GM18519 (cell line): ENCODE measurements around the gene PAFAH1B1.
"Not testable (repeated sequence)": the region's sequence is repeated elsewhere in the genome, so short reads cannot be mapped to it uniquely, and the experiment has no call there.

Source experiments
- ATAC-seq: cut with Tn5 transposase; IDR thresholded peaks from one replicate; pipeline ENCODE4 v1.9.1; 2021; ENCODE audit warnings: mild to moderate bottlenecking, moderate library complexity; ENCODE audit not compliant: unreplicated experiment, low FRiP score

Gene PAFAH1B1

GRCh38 chr17:2631211-2631610, 37.8 kb downstream of the PAFAH1B1 start:
- no peak for ATAC-seq

GRCh38 chr17:2634361-2634960, 41.0 kb downstream of the PAFAH1B1 start:
- ATAC-seq, result no peak

- ATAC-seq, result no peak
Observed at GRCh38 chr17:2635241-2635640, 41.8 kb downstream of the PAFAH1B1 start.

GRCh38 chr17:2635675-2636074, 42.2 kb downstream of the PAFAH1B1 start:
- ATAC-seq, result no peak

- no peak for ATAC-seq
Observed at GRCh38 chr17:2636169-2636930, 42.9 kb downstream of the PAFAH1B1 start.

GRCh38 chr17:2637422-2637821, 44.0 kb downstream of the PAFAH1B1 start:
- no peak for ATAC-seq

- no peak for ATAC-seq
Observed at GRCh38 chr17:2644971-2645370, 51.5 kb downstream of the PAFAH1B1 start.

- no peak for ATAC-seq
Observed at GRCh38 chr17:2647957-2648356, 54.5 kb downstream of the PAFAH1B1 start.

GRCh38 chr17:2649191-2649590, 55.7 kb downstream of the PAFAH1B1 start:
- no peak for ATAC-seq

- not testable (repeated sequence) for ATAC-seq
Observed at GRCh38 chr17:2652911-2653310, 59.5 kb downstream of the PAFAH1B1 start.

- ATAC-seq, result no peak
Observed at GRCh38 chr17:2655546-2655945, 62.1 kb downstream of the PAFAH1B1 start.

- ATAC-seq, result no peak
Observed at GRCh38 chr17:2656283-2656682, 62.8 kb downstream of the PAFAH1B1 start.

- ATAC-seq, result not testable (repeated sequence)
Observed at GRCh38 chr17:2659337-2659736, 65.9 kb downstream of the PAFAH1B1 start.

- ATAC-seq, result not testable (repeated sequence)
Observed at GRCh38 chr17:2660410-2660809, 67.0 kb downstream of the PAFAH1B1 start.

GRCh38 chr17:2672026-2672425, 78.6 kb downstream of the PAFAH1B1 start:
- ATAC-seq, result no peak

- ATAC-seq, result not testable (repeated sequence)
Observed at GRCh38 chr17:2679247-2679646, 85.8 kb downstream of the PAFAH1B1 start.

GRCh38 chr17:2680961-2681360, 87.5 kb downstream of the PAFAH1B1 start:
- no peak for ATAC-seq

- ATAC-seq, result no peak
Observed at GRCh38 chr17:2681650-2682049, 88.2 kb downstream of the PAFAH1B1 start.

GRCh38 chr17:2682176-2682938, 88.9 kb downstream of the PAFAH1B1 start:
- no peak for ATAC-seq

GRCh38 chr17:2683912-2684311, 90.5 kb downstream of the PAFAH1B1 start:
- no peak for ATAC-seq

- ATAC-seq, result no peak
Observed at GRCh38 chr17:2684549-2684948, 91.1 kb downstream of the PAFAH1B1 start.
